SK-N-SH treated with all-trans-retinoic acid at 6 μM for 48 hours (cell line): ENCODE results near the gene FHDC1.

Experiments
- ATAC-seq: fragments of 200-7000 bp; cut with Tn5 transposase; 3 replicates; pipeline ENCODE4 v1.9.1; 2020; ENCODE audit warnings: mild to moderate bottlenecking, moderate library complexity
- ARNTL ChIP-seq: fragments of 450-650 bp; formaldehyde crosslinking; IDR thresholded peaks from 2 replicates; pipeline ENCODE4 v1.5.0; 2020; ENCODE audit warnings: low read depth, mild to moderate bottlenecking, moderate library complexity, borderline replicate concordance
- BACH2 ChIP-seq: fragments of 250-450 bp; sonication (Bioruptor Pico); IDR thresholded peaks from 2 replicates; pipeline ENCODE4 v1.9.0; 2021; ENCODE audit warnings: mild to moderate bottlenecking, borderline replicate concordance
- CREB5 ChIP-seq: fragments of 250-450 bp; sonication (Bioruptor Pico); IDR thresholded peaks from 2 replicates; pipeline ENCODE4 v1.5.1; 2020; ENCODE audit warnings: low read depth, mild to moderate bottlenecking, moderate library complexity
- ESRRG ChIP-seq: fragments of 250-450 bp; sonication (Bioruptor Pico); IDR thresholded peaks from 2 replicates; pipeline ENCODE4 v1.6.1; 2021; ENCODE audit warnings: mild to moderate bottlenecking
- GLIS3 ChIP-seq: fragments of 250-450 bp; sonication (Bioruptor Pico); IDR thresholded peaks from 2 replicates; pipeline ENCODE4 v1.5.0; 2020; ENCODE audit warnings: mild to moderate bottlenecking, moderate library complexity
- OSR1 ChIP-seq: fragments of 250-450 bp; sonication (Bioruptor Pico); IDR thresholded peaks from 2 replicates; pipeline ENCODE4 v1.8.0; 2022; ENCODE audit warnings: moderate library complexity, mild to moderate bottlenecking, inconsistent platforms
- PATZ1 ChIP-seq: fragments of 250-450 bp; sonication (Bioruptor Pico); IDR thresholded peaks from 2 replicates; pipeline ENCODE4 v1.8.0; 2020; ENCODE audit warnings: mild to moderate bottlenecking, moderate library complexity, borderline replicate concordance
- POU6F1 ChIP-seq: fragments of 250-450 bp; sonication (Bioruptor Pico); IDR thresholded peaks from 2 replicates; pipeline ENCODE4 v1.8.0; 2021; ENCODE audit warnings: low read depth, mild to moderate bottlenecking, moderate library complexity, borderline replicate concordance
- PPARA ChIP-seq: fragments of 250-450 bp; sonication (Bioruptor Pico); IDR thresholded peaks from 2 replicates; pipeline ENCODE4 v1.5.0; 2020; ENCODE audit warnings: mild to moderate bottlenecking, borderline replicate concordance
- RARB ChIP-seq: fragments of 250-450 bp; sonication (Bioruptor Pico); IDR thresholded peaks from 2 replicates; pipeline ENCODE4 v1.8.0; 2021; ENCODE audit warnings: mild to moderate bottlenecking, moderate library complexity
- SNAI2 ChIP-seq: fragments of 250-450 bp; sonication (Bioruptor Pico); IDR thresholded peaks from 2 replicates; pipeline ENCODE4 v1.5.0; 2020; ENCODE audit warnings: mild to moderate bottlenecking, moderate library complexity
- TOX ChIP-seq: fragments of 250-450 bp; sonication (Bioruptor Pico); IDR thresholded peaks from 2 replicates; pipeline ENCODE4 v1.8.0; 2021; ENCODE audit warnings: mild to moderate bottlenecking, moderate library complexity, borderline replicate concordance
- TSHZ2 ChIP-seq: fragments of 250-450 bp; sonication (Bioruptor Pico); IDR thresholded peaks from 2 replicates; pipeline ENCODE4 v1.5.0; 2020; ENCODE audit warnings: mild to moderate bottlenecking, moderate library complexity
- ZC3H10 ChIP-seq: fragments of 250-450 bp; sonication (Bioruptor Pico); IDR thresholded peaks from 2 replicates; pipeline ENCODE4 v1.5.1; 2021; ENCODE audit warnings: mild to moderate bottlenecking, moderate library complexity
- ZFP3 ChIP-seq: fragments of 250-450 bp; sonication (Bioruptor Pico); IDR thresholded peaks from 2 replicates; pipeline ENCODE4 v1.5.0; 2020; ENCODE audit warnings: mild to moderate bottlenecking, moderate library complexity
- ZFP30 ChIP-seq: fragments of 450-650 bp; formaldehyde crosslinking; IDR thresholded peaks from 2 replicates; pipeline ENCODE4 v1.5.0; 2022; ENCODE audit warnings: mild to moderate bottlenecking, moderate library complexity
- ZNF8 ChIP-seq: fragments of 450-650 bp; formaldehyde crosslinking; IDR thresholded peaks from 2 replicates; pipeline ENCODE4 v1.5.0; 2020; ENCODE audit warnings: mild to moderate bottlenecking, moderate library complexity

The FHDC1 gene

GRCh38 chr4:153016592-153016991, 80.5 kb downstream of the FHDC1 start:
- ATAC-seq = no peak
- TF ChIP-seq ZFP30 (CRISPR knock-in tag) (no peak), RARB (CRISPR knock-in tag) (no peak), SNAI2 (CRISPR knock-in tag) (no peak), OSR1 (CRISPR knock-in tag) (no peak), POU6F1 (CRISPR knock-in tag) (no peak)

GRCh38 chr4:153018031-153018430, 81.9 kb downstream of the FHDC1 start:
- TF ChIP-seq SNAI2 (CRISPR knock-in tag) = no peak
- TF ChIP-seq ZC3H10 = no peak
- no peak for TF ChIP-seq GLIS3 (CRISPR knock-in tag)
- ATAC-seq = no peak

GRCh38 chr4:153018684-153019083, 82.6 kb downstream of the FHDC1 start:
- no peak for ATAC-seq
- TF ChIP-seq ZNF8 (CRISPR knock-in tag) (no peak), ZFP3 (CRISPR knock-in tag) (no peak), ZFP30 (CRISPR knock-in tag) (no peak), BACH2 (CRISPR knock-in tag) (no peak), RARB (CRISPR knock-in tag) (no peak), ZC3H10 (no peak), PPARA (CRISPR knock-in tag) (no peak)
- TF ChIP-seq, all 23 proteins: peak for 0

- no peak for ATAC-seq
- no peak for TF ChIP-seq PPARA (CRISPR knock-in tag)
- TF ChIP-seq ARNTL (CRISPR knock-in tag) = no peak
- no peak for TF ChIP-seq RARB (CRISPR knock-in tag)
- TF ChIP-seq ZNF8 (CRISPR knock-in tag) = no peak
- no peak for TF ChIP-seq OSR1 (CRISPR knock-in tag)
- TF ChIP-seq ZC3H10 = no peak
- no peak for TF ChIP-seq BACH2 (CRISPR knock-in tag)
- no peak for TF ChIP-seq PATZ1 (CRISPR knock-in tag)
- TF ChIP-seq ZFP3 (CRISPR knock-in tag) = no peak
- no peak for TF ChIP-seq TSHZ2 (CRISPR knock-in tag)
These were observed 83.8 kb downstream of the FHDC1 start for GRCh38 chr4:153019906-153020305.

- TF ChIP-seq ZC3H10 (no peak), TOX (no peak)
- no peak for ATAC-seq
These were observed 84.3 kb downstream of the FHDC1 start for GRCh38 chr4:153020457-153020856.

GRCh38 chr4:153021276-153021675, 85.2 kb downstream of the FHDC1 start:
- no peak for ATAC-seq
- TF ChIP-seq PATZ1 (CRISPR knock-in tag) (no peak), PPARA (CRISPR knock-in tag) (no peak), POU6F1 (CRISPR knock-in tag) (no peak), CREB5 (no peak), OSR1 (CRISPR knock-in tag) (no peak), ESRRG (CRISPR knock-in tag) (no peak), ARNTL (CRISPR knock-in tag) (no peak), RARB (CRISPR knock-in tag) (no peak), TSHZ2 (CRISPR knock-in tag) (no peak)
